ENCODE results near the gene GRAMD2B.

- TF ChIP-seq CTCF (IDR thresholded peaks at IDR 0.05) (no peak), POLR2A (IDR thresholded peaks at IDR 0.05) (no peak)
Observed at GRCh38 chr5:126460977-126461376, 37.8 kb downstream of the GRAMD2B start.

Measured in Peyer's patch (tissue), 4 donors.